Stimulated activated CD4-positive, alpha-beta T cell treated with anti-CD3 and anti-CD28 coated beads, TNF-alpha, amount 100 ng/mL, for 1 hour (primary cell): Measurements from ENCODE around the gene AFF3.
"Not testable (repeated sequence)": the region's sequence is repeated elsewhere in the genome, so short reads cannot be mapped to it uniquely, and the experiment has no call there.

Experiments used
- DNase-seq, 3 donors: peaks; one replicate each; pipeline ENCODE4 v3.0.0-alpha.2; 2020; ENCODE audit warnings: low read depth in 3 of 3, low spot score in 1 of 3

The AFF3 gene

DNA sequence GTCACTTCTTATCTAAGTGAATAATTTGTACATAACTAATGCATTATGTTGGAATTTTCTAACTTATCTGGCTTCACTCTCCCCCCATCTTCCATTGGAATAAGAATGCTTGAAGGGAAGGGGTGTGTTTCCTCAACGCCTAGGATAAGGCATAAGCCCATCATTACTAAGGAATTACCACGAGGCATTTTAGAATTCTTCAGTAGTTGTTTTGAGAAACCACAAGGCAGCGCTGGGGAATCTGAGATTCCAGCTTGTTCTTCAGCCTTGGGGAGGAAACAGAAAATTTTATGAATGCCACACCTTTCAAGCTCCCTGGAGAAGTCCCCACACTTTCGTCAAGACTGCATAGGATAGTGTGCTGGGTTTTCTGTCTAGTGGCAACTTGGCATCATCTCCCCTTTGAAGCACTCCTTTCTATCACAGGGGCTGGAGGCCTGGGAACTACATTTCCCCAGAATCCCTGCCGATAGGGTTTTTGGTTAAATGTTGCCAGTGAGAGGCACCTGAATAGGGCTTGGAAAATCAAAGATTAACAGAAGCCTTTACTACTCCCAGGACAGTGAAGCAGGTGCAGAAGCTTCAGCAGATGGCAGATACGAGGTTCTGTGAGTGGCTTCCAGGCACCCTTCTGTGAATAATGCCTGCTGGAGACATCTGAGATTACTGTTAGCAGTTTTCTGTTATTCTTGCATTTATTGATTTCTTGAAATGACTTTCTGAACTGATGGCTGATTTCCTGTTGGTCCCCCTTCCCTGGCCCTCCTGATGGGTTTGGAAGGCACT, 459.9 kb downstream of the AFF3 start:
- no peak for DNase-seq

DNA sequence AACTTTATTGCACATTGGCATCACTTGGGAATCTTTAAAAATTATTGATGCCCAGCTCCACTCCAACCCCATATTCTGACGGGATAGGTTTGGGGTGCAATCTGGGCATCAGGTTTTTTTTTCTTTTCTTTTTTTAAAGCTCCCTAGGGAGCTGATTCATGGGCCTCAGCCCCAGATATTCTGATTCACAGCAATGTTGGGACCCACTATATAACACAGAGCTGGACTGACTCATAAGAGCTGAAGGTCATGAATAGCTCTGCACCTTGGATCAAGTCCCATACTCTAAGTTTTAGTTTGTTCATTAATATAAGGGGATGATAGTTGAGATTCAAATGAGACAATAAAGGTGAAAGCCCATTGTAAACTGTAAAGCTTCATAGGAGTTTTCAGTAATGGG, 461.4 kb downstream of the AFF3 start:
- no peak for DNase-seq

DNA sequence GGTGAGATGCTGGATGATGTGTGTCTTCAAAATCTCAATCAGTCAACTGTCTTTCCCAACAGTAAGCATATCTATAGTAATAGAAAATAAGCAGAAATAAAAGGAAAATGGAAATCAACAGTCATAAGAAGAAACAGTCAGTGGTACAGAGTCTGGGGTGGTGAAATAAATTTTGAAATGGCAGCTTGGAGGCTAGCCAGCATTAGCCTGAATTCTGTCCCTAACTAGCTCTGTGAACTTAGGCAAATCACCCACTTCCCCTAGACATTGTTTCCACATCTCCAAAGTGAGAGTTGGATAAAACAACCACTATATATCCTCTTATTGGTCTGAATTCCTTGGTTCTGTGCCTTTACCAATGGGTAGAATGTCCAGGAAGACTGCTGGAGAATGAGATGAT, 462.9 kb downstream of the AFF3 start:
- no peak for DNase-seq

DNA sequence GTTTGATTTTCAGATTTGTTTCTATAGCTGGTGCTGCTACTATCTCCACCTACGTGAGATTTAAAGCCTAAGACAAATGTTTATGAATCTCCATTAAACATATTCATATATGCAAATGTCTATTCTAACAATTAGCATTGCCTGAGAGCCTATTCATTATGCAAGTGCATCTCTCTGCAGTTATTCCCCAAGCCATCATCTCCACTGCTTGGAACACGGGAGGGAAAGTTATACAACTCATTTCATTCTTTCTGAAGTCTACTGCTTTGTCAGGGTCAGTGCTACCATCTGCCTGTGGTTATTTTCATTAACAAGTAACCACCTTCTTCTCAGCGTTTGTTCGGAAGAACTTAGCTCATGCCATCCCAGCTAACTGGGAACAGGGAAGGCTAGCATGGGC, 463.8 kb downstream of the AFF3 start:
- no peak for DNase-seq

DNA sequence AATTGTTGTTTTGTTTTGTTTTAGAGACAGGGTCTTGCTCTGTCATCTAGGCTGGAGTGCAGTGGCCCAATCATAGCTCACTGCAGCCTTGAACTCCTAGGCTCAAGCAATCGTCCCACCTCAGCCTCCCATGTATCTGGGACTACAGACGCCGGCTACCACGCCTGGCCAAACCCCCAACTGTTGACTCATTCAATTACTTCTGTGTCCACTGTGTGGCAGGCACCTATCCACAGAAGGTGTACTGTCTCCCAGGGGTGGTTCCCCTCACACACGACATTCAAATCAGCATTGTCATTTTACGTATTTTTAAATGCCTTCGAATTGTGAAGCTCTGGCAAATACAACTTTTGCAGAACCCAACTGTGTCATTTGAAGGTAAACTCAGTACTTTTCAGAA, 464.6 kb downstream of the AFF3 start:
- no peak for DNase-seq

DNA sequence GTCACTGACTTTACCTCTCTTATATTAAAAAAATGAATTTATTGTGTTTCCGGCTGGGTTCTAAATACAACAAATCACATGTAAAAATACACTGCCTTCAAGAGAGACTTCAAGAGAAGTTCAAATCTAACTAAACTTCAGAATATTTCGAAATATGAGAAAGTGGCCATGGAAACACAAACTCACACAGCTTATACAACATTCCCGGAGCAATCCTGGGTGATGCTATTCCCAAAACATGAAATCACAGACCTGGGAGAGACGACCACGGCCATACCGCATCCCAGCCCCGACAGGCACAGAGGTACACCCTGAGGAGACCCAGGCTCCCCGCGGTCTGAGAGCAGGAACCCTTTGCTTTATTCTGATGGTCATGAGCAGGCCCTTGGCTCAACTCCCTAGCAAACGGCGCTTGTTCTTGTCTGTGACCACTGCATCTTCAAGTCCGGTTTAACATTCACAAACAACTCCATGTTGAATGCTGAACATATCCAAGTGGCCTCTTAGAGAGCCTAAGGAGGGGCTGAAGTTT, 467.2 kb downstream of the AFF3 start:
- no peak for DNase-seq

DNA sequence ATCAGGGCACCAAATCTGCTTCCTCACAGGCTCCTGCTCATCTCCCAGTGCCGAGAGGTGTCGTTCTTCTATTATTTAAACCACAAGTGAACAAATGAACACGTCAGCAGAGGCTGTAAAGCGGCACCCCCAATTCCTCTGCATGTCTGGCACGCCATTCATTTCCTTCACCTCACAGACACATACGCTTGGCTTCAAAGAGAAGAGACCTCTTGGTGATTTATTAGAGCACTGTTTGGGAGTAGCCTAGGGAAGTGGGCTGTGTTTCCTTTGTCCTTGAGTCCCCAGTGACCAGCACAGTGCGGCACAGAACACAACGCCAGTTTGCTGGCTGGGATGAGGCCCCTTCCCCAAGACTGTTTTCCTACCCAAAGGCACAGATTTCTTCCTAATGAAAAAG, 468.3 kb downstream of the AFF3 start:
- no peak for DNase-seq

DNA sequence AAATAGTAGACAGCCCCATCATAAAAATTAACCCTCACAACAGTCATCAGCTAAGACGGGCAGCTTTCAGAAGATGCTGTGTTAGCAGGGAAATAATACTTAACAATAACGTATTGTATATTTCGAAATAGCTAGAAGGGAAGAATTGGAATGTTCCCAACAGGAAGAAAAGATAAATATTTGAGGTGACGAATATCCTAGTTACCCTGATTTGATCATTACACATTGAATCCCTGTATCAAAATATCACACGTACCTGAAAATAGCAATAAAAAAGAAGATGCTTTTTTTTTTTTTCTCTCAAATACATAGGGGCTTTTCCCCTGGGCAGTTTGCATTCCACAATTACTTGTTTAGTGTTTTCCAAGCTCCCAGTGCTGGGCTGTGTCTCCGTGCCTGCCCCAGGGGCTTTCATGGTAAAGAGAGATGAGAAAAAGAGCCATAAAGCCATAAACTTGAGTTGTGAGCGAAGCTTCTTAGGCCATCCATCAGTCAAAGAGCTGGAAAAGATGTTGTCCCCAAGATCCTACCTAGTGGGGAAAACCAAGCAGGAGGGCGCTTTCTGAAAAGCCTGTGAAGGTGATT, 469.5 kb downstream of the AFF3 start:
- DNase-seq, result no peak

DNA sequence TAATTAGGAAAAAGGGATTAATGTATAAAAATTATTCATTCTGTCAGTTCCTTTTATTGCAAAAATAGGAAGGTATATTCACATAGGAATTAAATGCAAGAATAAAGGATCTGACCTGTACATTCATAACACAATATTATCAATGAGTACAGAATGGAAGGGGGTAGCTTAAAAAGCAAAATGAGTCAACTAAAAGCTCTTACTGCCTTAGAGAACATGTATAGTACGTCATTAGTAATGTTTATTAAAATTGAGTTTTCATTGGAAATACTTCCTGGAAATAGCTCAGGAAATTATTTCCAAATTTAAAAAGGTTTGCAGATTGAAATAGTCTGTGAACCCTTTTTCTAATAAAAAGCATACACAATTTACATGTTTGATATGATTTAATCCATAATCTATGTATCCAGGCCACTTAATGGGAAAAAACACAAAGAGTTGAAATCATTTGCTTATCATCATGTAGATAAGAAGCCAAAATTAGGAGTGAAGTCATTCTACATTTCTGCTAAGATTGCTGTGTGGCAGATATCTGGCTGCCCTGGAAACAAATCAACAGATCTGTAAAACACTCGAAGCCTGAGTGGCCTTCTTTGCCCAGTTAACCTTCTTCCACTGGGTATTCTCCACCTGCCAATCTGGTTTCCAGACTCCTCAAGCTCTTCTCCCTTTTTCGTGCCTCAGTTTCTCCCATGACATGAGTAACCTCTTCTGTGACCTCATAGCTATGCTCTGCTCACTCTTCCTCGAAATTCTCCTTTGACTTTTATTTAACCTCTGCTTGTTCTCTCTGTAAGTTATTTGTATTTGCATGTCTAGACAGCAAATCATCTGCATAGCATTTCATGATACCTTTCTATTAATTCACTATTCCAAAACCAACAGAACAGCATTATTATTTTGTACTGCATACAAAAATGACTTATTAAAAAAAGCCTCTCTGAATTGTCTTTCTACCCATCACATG, 471.3 kb downstream of the AFF3 start:
- no peak for DNase-seq

DNA sequence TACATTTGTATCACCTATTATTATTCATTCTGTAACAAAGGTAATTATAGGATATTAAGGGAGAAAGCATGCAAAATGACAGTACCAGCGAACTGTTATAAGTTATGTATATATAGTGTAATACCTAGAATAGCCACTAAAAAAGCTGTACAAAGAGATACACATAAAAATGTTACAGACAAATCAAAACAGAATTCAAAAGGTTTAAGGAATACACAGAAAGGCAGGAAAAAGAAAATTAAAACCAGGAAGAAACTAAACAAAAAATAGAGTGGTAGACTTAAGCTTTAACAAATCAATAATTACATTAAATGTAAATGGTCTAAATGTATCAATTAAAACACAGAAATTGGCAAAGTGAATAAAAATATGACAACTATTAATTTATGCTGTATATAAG, 476.1 kb downstream of the AFF3 start:
- no peak for DNase-seq

DNA sequence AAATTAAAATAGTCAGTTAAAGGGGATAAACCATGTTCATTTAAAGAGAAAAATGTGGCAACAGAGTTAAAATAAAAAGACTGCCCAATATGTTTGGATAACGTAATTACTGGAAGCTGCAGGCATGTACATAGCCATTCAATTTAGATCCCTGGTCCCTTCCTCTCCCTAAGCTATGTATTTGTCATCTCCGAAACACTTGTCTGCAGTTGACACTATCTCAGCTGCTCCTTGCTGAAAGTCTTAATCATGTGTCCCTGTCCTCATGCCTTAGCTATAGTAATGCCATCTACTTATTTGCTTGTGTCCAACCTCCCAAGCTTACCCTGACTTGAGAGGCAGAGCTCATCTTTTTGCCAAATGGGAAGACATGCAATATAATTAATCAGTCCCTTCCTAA, 478.7 kb downstream of the AFF3 start:
- no peak for DNase-seq

DNA sequence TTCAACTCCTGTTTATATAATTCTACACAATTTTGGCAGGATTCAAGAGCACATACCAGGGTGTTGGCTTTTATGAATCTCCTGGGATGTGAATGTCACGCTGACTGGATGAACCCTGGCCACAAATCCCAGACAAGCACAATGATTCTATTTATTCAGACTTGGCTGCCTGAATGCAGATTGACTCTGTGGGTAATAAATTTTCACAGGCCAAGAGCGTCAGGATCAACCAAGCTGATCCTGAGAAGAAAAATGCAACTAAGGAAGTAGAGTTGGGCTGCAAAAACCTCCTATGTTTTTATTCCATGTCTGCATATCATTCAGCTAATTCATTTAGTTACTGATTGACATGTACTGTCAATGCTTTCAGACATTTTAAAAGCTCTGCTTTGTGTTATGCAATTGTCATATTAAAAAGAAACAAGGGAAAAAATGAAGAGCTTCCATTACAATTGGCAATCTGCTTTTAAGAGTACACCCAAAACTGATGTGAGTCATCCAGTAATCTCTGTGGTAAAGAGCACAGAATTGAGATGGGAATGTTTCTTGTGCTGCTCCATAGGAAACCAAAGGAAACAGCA, 479.5 kb downstream of the AFF3 start:
- DNase-seq, result no peak

DNA sequence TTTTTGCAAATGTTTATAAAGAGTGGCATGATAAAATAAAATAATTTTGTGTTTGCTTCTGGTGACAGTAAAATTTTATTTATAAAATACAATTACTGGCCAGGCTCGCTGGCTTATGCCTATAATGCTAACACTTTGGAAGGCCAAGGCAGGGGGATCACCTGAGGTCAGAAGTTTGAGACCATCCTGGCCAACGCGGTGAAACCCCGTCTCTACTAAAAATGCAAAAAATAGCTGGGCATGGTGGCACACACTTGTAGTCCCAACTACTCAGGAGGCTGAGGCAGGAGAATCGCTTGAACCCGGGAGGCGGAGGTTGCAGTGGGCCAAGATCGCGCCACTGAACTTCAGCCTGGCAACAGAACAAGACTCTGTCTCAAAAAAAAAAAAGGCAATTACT, 480.6 kb downstream of the AFF3 start:
- not testable (repeated sequence) for DNase-seq

DNA sequence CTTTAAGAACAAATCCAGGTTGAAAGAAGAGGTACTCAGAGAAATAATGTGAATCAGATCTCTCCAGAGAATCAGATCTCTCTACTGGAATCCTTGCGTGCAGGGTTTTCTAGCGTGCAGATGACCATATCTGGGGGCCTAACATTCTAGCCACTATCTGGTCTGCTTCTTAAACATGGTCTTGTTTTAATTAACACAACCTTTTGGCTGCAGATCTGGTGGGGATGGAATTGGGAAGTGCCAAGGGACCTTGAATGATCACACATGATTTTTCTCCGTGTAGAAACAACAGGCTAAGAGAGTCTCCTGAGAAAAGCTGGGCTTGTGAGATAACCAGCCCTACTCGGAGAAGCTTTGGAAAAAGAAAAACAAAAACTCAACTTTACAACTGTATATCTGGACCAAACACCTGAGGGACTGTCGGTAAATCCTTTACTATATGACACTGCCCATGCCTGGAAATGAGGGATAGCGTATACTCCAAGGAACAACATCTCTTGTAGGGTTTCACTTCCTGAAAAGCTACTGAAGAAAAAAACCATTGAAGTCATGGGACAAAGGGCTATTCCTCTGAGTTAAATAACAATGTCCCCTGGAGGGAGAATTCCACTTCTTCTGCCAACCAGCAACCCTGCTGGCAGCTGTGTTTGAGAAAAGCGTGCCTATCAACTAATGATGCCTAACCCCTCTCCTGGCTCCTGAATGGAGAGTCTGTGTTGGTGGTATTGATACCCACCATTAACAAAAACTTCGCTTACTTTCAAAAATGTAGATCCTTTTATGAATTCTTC, 481.6 kb downstream of the AFF3 start:
- no peak for DNase-seq

DNA sequence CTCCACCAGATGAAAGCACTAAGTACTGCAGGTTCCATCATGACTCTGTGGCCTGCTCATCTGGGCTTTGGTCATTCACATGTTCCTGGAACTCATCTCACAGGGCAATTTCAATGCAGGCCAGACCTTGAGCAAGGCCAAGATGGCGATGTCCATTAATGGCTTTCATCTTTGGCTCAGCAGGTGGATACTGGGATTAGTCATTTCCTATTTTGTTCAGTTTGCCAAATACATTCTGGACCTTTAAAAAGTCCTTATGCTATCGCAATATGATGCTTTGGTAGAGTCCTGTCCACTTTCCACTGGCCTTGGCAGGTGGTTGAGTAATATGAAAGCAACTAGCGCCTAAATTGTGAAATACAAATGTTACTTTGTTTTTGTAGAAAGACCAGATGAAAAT, 482.5 kb downstream of the AFF3 start:
- DNase-seq, result no peak

DNA sequence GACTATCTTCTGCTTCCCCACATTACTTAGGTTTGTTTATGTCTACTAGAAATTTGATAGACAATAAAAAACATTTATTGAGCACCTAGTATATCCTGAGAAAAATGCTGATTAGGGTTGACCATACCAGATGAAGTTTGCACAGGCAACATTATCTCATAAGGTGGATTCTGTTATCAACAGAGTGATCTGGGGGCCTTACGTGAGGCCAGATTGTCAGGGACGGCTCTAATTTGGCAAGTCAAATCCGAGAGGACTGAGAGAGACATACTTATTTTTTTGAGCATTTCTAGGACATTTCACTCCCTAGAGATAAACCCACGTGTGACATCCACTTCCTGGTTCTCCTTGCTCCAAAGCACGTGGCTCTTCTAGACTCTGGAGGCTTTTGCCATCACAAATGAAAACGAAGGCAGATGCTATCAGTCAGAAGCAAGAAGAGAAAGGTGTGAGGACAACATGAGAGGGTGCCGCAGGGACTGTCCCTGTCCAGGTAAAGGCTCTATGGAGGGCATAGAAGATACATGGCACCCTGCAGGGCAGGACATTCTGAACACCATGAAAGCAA, 484.6 kb downstream of the AFF3 start:
- DNase-seq, result no peak

DNA sequence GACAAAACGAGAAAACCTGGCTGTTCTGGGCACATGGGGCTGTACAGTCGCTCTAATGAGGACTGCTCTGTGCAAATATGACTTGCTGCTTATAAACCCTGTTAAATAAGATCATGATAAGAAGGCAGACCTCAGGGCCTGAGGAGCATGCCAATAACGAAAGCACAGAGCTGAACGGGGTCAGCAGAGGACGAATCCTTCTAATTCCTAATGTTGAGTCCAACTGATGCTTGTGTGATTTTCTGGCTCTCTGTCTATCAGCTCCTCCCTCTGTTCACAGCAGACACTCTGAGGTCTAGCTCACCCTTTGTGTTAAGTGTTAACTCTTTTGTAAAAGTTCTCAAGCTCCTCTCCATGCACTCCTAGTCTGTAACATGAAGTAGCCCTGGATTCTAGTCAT, 485.4 kb downstream of the AFF3 start:
- no peak for DNase-seq

DNA sequence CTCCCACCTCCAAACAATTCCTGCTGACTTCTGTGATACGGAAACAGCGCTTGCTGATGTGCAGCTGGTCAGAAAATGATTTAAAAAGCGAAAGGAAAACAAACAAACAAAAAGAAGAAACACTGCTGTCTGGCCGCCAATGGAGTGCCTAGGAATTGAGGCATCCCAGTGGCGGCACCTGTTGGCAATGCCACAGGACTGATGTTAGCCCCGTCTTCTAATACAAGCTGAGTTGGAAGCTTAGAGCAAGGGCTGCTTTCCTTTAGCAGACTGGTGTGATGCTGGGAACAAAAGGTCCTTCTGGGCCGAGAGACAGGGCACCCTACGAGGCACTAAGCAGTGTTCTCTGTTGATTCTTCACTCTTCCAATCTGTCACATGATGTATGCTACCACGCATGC, 489.0 kb downstream of the AFF3 start:
- no peak for DNase-seq

DNA sequence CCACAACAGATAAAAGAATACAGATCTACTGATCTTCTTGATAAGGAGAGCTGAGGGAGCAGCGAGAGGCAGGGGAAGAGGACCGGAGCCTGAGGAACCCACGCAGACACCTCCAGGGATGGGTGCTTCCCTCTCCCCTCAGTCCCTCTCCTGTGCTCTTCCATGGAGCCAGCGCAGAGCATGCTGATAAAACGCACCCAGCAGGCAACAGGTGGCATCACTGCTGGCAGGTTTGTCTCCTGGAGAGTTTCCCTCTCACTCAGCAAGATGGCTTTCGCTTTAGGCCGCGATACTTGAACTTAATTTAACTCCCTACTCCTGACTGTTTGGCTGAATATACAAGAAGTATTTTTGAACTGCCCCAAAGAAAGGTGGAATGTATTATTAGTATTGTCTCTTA, 489.5 kb downstream of the AFF3 start:
- DNase-seq, result no peak

DNA sequence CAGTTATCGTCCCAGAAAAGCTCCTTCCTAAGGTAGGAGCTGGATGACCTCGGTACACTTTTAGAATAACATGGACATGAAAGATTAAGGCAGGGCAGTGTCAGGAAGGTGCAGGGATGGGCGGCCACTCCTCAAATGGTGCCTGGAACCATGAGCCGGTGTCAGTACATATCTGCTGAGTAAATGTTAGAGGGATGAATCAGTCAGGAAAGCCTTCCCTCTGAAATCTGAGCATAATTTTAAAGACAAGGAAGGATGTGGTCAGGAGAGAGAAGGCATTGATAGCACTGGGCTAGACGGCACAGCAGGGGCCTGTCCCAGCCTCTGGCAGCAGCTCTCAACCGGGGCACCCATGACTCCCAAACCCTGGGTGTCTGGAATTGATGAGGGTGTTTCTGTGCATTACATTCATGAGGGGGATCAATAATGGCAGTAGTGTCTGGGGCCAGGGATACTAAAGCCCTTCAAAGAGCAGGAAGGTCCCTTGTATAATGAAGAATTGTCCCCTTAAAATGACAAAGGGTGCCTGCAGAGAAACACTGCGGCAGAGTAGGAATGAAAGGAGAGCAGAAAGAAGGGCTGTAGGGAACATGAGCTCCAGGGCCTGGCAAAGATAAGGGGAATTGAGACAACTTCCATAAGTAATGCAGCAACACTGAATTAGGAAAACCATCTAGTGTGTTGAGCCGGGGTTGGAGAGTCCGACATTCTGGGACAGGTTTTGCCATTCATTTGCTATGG, 490.3 kb downstream of the AFF3 start:
- DNase-seq, result no peak
